GM19372 (cell line): Measurements from ENCODE around the gene NRARP.

Experiments
- ATAC-seq: cut with Tn5 transposase; IDR thresholded peaks from one replicate; pipeline ENCODE4 v1.9.1; 2021; ENCODE audit warnings: mild to moderate bottlenecking, low read depth, moderate library complexity; ENCODE audit not compliant: unreplicated experiment

NRARP gene

GRCh38 chr9:137300567-137301080 lies 1.4 kb downstream of the NRARP start:
- ATAC-seq: no peak

- ATAC-seq: no peak
Observed at GRCh38 chr9:137299938-137300337, 2.1 kb downstream of the NRARP start.

- no peak for ATAC-seq
Observed at GRCh38 chr9:137299203-137299565, 2.9 kb downstream of the NRARP start.

- no peak for ATAC-seq
Observed at GRCh38 chr9:137298401-137299202, 3.5 kb downstream of the NRARP start.

- ATAC-seq: no peak
Observed at GRCh38 chr9:137297966-137298365, 4.1 kb downstream of the NRARP start.

GRCh38 chr9:137296670-137297664 lies 5.1 kb downstream of the NRARP start:
- no peak for ATAC-seq

GRCh38 chr9:137295849-137296669 lies 6.0 kb downstream of the NRARP start:
- ATAC-seq: no peak

- no peak for ATAC-seq
Observed at GRCh38 chr9:137295238-137295811, 6.7 kb downstream of the NRARP start.

GRCh38 chr9:137294681-137295237 lies 7.3 kb downstream of the NRARP start:
- ATAC-seq: no peak

GRCh38 chr9:137294091-137294680 lies 7.9 kb downstream of the NRARP start:
- no peak for ATAC-seq

GRCh38 chr9:137293482-137294090 lies 8.5 kb downstream of the NRARP start:
- ATAC-seq: no peak

GRCh38 chr9:137293094-137293481 lies 9.0 kb downstream of the NRARP start:
- no peak for ATAC-seq

GRCh38 chr9:137286975-137287383 lies 15.1 kb downstream of the NRARP start:
- no peak for ATAC-seq

- no peak for ATAC-seq
Observed at GRCh38 chr9:137281345-137282116, 20.5 kb downstream of the NRARP start.

- no peak for ATAC-seq
Observed at GRCh38 chr9:137280474-137281344, 21.4 kb downstream of the NRARP start.

- no peak for ATAC-seq
Observed at GRCh38 chr9:137279741-137280473, 22.2 kb downstream of the NRARP start.
